Fibroblast of villous mesenchyme (primary cell): Measurements from ENCODE around the gene RGS3. TPM values are rescaled to one million over a fixed set of nuclear protein-coding genes. Genes with fewer than 3 reads are reported as not detected.

ENCODE experiments used
- DNase-seq: peaks from one replicate; pipeline ENCODE4 v3.0.0-alpha.2; 2010; ENCODE audit warnings: low read depth
- H3K4me3 ChIP-seq: 2 replicates; pipeline ENCODE4 v1.5.1; 2011; ENCODE audit warnings: low read depth, mild to moderate bottlenecking, low read length
- total RNA-seq: library from RNA; depleted of rRNA; stranded (reverse); fragments of >200 nt; gene quantifications from 2 replicates; pipeline ENCODE4 v1.2.3, GENCODE V29; 2012
- TF ChIP-seq, protein P1 (sequence below): IDR thresholded peaks from 2 replicates; pipeline ENCODE4 v1.5.1; 2012; ENCODE audit warnings: low read depth, mild to moderate bottlenecking, low read length; ENCODE audit not compliant: insufficient read depth

RGS3 gene
- total RNA-seq, 1 donor: 37.1 TPM

DNA sequence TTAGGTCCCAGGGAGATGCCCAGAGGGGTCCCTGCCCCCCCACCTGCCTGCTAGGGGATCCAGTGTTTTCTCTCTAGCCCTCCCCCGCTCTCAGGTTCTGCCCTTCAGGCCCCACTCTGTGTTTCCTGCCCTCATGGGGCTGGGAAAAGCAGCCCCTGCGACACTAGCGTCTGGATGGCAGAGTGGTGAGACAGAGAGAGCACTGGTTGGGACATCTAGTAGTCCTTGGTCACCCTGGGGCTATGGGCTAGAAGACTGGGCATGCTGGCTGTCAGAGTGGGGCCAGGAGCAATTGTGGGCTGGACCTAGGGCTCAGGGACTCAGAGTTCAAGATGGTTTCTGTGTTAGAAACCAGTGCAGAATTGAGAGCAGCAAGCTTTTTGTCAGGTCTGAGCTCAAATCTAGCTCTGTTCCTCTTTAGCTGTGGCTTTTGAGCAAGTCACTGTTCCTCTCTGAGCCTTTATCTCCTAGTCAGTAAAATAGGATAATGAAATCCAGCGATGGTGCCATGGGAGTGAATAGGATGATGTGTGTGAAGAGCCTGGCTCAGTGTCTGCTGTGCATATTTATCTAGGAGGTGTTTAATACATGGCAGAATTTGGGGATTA is 39.0 kb downstream of the RGS3 start:
- TF ChIP-seq, protein P1, sequence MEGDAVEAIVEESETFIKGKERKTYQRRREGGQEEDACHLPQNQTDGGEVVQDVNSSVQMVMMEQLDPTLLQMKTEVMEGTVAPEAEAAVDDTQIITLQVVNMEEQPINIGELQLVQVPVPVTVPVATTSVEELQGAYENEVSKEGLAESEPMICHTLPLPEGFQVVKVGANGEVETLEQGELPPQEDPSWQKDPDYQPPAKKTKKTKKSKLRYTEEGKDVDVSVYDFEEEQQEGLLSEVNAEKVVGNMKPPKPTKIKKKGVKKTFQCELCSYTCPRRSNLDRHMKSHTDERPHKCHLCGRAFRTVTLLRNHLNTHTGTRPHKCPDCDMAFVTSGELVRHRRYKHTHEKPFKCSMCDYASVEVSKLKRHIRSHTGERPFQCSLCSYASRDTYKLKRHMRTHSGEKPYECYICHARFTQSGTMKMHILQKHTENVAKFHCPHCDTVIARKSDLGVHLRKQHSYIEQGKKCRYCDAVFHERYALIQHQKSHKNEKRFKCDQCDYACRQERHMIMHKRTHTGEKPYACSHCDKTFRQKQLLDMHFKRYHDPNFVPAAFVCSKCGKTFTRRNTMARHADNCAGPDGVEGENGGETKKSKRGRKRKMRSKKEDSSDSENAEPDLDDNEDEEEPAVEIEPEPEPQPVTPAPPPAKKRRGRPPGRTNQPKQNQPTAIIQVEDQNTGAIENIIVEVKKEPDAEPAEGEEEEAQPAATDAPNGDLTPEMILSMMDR: no peak
- H3K4me3 ChIP-seq: no peak overlapping the region
- no peak for DNase-seq

DNA sequence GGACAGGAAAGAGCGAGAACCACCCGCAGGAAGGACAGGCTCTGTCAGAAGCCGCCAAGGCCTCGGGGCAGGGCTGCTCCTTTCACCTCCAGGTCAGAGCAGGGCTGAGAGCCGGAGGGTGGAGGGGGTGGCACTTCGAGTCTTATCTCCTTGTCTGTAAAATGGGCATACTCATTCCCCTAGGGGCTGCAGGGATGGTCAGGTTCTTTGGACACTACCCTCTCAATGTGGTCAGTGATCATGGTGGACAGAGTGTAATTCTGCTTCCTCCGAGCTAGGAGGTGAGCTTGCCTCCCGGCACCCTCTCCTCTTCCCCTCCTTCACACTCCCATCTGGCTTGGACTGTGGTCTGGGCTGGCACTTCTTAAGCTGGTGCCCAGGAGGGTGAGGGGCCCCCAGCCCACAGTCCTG is 39.6 kb downstream of the RGS3 start:
- DNase-seq: no peak
- TF ChIP-seq, protein P1: no peak
- H3K4me3 ChIP-seq: no peak overlapping the region

DNA sequence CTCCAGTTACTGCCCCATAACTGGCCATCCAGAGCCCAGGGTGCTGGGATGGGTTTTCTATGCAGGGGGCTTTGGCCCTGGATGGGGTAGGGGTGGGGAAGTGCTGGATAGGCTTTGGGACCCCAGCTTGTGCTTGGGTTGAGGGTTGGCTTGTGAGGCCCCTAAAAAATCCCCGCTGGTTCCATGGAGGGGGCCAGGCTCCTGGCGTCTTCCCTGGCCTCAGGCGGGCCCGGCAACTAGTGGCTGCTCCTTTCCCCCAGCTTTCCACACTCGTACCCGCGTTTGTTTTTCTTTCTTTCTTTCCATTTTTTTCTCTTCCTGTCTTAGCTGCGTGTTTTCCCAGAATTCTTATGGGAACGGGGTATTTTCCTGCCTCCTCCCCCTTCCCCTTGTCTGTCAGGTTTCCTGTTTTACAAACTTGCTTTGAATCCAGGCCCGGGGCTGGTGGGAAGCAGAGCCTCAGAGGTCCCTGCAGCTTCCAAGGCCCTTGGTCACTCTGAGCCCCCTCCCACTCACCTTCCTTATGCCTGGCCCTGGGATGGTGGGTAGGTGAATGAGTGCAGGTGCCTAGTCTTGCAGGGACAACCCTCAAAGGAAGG is 40.2 kb downstream of the RGS3 start:
- DNase-seq: no peak

DNA sequence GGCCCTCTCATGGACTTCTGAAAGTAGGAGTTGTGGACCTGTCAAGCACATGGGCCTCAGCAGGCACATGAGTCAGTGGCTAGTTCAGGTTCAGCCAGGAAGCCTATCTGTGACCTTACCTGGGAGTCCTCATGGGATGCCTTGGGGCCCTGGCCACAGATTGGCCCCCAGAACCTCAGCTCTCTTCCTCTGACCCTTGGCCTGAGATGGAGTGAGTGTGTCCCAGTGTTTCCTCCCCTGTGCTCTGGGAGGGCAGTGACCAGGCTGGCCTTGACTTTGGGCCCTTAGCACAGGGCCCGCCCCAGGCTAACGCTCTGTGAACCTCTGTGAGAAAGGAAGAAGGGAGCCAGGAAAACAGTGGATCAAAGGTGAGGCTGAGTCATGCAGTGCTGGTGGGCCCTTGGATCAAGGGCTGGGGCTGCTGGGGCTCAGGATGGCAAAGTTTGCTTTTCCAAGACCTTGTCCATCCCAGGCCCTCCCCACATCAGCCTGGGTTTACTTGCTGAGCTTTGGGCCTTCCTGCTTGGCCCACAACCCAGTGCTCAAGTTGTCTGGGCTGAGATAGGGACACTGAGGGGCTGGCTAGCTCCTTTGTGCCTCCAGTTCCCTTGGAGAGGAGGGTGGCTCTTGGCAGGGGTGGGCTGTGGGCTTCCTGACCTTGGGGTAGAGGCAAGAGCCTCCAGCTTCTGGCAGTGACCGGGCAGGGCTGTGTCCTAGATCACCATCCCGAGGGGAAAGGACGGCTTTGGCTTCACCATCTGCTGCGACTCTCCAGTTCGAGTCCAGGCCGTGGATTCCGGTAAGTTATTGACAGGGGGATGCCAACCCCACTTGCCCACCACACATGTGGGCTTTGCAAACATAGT is 41.4 kb downstream of the RGS3 start:
- TF ChIP-seq, protein P1: no peak
- no peak overlapping the region for H3K4me3 ChIP-seq
- no peak for DNase-seq

More for the DNA sequence above, 40.2 kb downstream of the RGS3 start:
- H3K4me3 ChIP-seq: no peak overlapping the region
- TF ChIP-seq, protein P1: no peak

DNA sequence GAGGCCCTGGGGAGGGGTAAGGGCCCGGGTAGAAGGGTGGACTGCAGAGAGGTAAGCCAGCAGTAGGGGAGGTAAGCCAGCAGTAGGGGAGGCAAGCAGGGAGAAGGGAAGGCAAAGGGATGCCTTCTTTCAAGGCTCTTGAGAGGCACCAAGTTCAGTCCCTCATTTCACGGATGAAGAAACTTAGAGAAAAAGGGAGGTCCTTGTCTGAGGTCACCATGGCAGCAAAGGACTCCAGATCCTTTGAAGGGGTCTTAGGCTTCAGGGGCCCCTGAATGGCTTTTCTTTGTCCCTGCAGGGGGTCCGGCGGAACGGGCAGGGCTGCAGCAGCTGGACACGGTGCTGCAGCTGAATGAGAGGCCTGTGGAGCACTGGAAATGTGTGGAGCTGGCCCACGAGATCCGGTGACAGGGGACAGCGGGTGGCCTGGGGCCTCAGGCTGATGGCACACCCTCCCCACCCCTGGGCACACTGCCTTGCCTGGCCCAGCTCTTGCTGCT is 42.6 kb downstream of the RGS3 start:
- TF ChIP-seq, protein P1: no peak
- no peak for DNase-seq
- no peak overlapping the region for H3K4me3 ChIP-seq

DNA sequence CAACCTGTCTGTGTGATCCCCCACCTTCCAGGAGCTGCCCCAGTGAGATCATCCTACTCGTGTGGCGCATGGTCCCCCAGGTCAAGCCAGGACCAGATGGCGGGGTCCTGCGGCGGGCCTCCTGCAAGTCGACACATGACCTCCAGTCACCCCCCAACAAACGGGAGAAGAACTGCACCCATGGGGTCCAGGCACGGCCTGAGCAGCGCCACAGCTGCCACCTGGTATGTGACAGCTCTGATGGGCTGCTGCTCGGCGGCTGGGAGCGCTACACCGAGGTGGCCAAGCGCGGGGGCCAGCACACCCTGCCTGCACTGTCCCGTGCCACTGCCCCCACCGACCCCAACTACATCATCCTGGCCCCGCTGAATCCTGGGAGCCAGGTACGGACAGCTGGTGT is 43.7 kb downstream of the RGS3 start:
- no peak overlapping the region for H3K4me3 ChIP-seq
- TF ChIP-seq, protein P1: no peak
- DNase-seq: no peak
